HG03354 (cell line): ENCODE measurements around the gene CUZD1.

Source experiments
- ATAC-seq: cut with Tn5 transposase; IDR thresholded peaks from one replicate; pipeline ENCODE4 v1.9.1; 2021; ENCODE audit warnings: mild to moderate bottlenecking; ENCODE audit not compliant: unreplicated experiment, poor library complexity, severe bottlenecking

The CUZD1 gene

DNA sequence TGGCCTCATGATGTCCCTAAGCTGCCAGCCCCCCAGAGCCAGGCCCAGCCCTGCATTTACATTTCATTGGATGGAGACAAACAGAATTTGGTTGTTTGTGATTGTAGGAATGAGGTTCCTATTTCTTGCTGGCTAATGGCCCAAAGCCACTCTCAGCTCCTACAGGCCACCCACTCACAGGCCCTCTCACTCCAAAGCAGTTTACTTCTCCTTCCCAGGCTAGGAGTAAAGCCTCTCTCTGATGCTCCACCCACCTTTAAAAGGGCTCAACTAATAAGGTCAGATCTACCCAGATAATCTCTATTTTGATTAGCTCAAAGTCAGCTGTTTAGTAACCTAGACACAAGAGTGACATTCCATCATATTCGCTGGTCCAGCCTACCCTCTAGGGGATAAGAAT is 11.2 kb upstream of the CUZD1 start:
- no peak for ATAC-seq

DNA sequence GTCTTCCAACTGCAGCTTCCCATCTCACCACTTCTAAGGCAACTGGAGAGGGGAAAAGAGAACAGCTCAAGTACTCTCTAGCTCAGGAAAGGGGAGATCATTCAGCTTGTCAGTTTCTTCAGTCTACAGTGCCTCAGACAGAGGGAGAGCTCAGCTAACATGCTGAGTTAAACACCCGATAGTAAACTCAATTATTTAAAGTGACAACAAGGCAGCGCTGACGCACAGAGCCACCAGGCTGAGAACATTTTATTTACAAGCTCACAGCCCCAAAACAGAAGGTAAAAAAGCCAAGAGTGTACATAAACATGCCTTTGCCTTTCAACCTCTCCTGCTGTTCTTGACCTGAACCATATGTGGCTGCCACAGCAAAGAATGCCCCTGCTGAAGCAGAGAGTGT is 10.1 kb upstream of the CUZD1 start:
- ATAC-seq: no peak

DNA sequence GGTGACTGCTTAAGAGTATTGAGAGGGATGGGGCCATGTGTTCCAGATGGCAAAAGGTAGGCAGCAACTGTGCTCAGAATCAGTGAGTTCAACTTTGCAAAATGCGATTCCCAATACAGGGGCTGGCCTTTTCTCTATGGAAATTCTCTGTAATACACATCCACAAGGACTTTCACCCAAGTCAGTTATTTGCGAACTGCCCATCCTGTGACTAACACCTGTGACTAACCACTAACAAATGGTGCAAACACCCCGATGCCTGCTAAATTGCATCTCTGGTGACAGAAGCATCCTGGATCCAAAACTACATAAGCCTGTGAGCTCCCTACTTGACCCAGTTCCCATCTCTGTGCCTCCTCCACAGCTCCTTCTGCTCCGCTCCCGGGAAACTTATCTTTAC is 9.0 kb upstream of the CUZD1 start:
- no peak for ATAC-seq

- no peak for ATAC-seq
Measured at GRCh38 chr10:122853665-122854313, 8.1 kb upstream of the CUZD1 start.

- no peak for ATAC-seq
Measured at GRCh38 chr10:122852261-122852660, 6.6 kb upstream of the CUZD1 start.

DNA sequence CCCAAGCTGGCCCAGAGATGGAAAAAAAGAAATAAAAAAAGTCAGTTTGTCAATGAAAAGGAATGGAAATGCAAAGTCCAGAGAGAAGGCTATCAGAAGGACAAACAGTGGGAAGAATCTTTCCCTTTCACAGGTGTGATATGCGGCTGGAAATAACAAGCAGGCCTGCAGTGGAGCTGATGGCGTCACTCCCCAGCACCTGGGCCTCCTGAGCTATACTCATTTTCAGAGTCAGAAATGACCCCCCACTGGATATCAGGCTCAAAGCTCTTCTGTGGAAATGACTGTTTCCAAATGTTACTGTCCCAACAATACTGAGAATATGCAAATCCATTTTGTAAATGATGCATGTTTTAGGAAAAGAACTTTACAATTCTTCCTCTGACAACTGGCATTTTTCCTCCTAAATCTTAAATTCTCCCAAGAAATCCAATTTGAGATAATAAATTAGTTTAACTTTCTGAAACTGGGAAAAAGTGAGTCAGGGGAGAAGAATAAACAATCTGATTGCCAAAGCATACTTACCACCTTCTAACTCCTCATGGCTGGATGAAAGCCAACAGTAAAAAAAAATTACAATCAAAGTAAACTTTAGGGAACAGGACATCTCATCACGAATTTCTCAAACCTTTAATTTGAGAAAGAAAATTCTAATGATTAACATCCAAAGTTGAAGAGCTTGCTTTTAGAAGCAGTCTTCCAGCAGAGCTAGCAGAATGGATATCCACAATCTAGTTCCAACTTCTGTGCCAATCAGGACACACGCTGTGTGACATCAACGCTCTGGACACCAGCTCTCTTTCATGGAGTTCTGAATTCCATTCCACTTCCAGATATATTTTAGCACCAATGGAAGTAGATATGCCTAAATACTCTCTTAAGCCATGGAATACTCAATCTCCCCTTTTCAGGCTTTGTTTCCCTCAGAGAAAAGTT is 5.3 kb upstream of the CUZD1 start:
- ATAC-seq: no peak

GRCh38 chr10:122849900-122850605 is 4.4 kb upstream of the CUZD1 start:
- no peak for ATAC-seq

GRCh38 chr10:122849090-122849489 is 3.4 kb upstream of the CUZD1 start:
- ATAC-seq: no peak

DNA sequence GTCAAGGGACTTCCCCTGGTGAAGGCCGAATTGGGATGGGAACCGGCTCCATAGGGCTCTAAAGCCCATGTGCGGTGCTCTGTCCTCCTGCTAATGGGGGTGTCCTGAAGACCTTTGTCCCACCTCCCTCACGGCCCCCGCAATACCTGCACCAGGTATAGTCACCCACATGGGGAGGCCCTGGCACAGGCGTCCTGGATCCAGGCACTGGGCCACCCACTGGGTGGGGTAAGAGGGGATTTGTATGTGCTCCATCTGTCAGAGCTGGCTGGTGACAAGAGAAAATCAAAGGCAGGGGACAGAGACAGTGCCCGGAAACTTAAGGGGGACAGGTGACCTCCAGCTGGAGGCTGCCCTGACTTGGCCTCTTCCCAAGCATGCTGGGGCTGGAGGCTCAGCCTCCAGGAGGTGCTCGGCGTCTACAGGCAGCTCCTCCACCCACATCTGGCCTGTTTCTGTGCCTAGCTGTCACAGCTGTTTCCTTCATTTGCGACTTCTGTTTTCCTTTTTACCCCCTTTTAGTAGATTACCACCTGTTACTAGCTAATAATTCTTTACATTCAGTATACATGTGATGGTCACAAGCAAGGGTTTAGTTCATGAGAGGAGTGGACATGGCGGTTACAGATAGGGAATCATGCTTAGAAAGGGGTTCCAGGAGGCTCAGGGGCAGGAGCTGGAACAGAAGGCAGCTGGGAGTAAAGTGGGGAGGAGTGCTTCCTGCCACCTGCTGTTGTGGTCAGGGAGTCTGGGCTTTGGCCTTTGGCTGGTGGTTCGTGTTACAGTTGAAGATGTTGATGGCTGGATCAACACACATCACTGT is 2.3 kb upstream of the CUZD1 start:
- ATAC-seq: peak; percentile 83

GRCh38 chr10:122844146-122844545 is 1.5 kb downstream of the CUZD1 start:
- no peak for ATAC-seq

DNA sequence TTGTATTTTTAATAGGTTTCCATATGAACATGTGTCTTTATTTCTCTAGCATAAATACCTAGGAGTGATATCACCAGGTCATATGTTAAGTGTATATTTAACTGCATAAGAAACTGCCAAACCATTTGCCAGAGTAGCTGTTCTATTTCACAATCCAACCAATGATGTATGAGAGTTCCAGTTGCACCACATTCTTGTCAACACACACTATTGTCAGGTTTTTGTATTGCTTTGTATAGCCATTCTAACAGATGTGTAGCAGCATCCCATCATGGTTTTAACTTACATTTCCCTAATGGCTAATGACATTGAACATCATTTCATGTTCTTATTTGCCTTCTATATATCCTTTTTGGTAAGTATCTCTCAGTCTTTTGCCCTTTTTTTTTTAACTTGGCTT is 4.1 kb downstream of the CUZD1 start:
- no peak for ATAC-seq

DNA sequence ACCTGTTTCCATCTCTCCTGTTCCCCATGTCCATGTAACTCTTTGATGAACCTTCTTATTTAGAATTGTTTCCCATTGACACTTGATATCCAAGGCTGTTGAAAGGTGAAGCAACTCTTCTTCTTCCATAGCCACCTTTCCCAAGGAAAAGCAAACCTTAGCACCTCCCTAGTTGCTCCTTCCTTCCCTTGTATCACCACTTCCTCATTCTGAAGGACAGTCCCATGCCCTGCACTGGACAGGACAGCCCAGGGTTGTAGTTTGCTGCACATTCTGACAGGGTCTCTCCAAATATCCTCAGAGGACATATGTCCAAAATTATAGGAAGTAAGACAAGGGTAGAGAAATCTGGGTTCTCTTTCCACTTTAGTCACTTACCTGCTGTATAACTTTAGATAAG is 6.2 kb downstream of the CUZD1 start:
- ATAC-seq: no peak

GRCh38 chr10:122838880-122839279 is 6.8 kb downstream of the CUZD1 start:
- no peak for ATAC-seq

- no peak for ATAC-seq
Measured at GRCh38 chr10:122835908-122836307, 9.7 kb downstream of the CUZD1 start.

DNA sequence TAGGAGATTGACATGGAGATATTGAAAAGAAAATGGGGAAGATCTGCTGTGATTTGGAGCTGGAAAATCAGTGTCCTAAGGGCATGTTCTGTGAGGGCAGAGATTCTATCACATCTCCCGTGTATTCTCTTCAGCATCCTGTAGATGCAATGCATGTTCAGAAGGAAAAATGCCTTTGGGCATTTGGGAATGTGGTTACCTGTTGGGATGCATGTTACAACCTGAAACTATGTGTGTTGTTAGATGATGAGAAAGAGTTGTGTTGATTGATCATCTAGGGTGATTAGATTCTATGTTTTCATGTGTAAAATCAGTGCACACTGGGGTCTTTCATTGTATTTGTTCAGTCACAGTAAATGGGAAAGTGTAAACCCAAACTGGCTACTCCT is 14.7 kb downstream of the CUZD1 start:
- ATAC-seq: no peak

DNA sequence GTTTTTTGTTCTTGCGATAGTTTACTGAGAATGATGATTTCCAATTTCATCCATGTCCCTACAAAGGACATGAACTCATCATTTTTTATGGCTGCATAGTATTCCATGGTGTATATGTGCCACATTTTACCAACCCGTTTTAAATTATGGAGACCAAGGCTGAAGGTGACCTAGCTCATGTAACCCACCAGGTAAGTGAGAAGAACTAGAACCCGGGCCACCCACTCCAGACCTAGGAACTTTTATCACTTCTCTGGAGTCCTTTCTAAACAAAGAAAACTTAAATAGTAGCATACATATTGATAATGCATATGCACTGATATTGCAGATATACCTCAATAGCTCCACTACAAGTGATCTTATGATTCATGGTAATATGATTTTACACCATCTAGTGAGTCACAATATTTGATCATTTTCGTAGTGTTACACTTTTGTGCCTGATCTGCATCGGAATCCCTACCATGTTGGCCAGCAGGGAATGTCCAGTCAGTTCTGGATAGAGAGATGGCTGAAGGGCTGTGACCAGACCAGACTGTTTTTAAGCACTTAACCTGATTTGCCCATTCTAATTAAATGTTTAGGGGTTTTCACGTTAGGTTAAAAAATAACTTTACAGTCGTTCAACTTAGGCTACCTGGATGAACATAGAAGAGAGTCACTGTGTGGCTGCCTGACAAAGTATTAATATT is 15.2 kb downstream of the CUZD1 start:
- no peak for ATAC-seq

GRCh38 chr10:122829454-122829853 is 16.2 kb downstream of the CUZD1 start:
- ATAC-seq: no peak

GRCh38 chr10:122828716-122829255 is 16.9 kb downstream of the CUZD1 start:
- no peak for ATAC-seq

DNA sequence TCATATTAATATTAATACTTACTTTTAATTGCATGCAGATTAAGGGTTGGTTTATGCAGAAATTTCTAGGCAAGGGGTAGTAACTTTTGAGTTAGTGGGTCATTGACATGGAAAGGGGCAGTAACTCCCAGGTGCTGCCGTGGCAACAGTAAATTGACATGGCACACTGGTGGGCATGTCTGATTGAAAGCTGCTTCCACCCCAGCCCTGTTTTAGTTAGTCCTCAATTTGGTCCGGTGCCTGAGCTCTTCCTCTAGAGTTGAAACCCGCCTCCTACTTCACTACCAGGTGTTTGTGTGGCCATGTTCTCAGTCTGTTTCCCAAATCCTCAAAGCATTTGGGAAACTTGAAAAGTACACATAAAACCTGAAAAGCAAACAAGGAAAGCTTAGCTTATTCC is 18.4 kb downstream of the CUZD1 start:
- ATAC-seq: no peak
